Mesothelial cell of epicardium (in vitro differentiated cells): Measurements from ENCODE around the gene MLLT6. TPM values are rescaled to one million over a fixed set of nuclear protein-coding genes. Genes with fewer than 3 reads are reported as not detected.

Experiments used
- DNase-seq, 2 experiments: peaks; one replicate each; pipeline ENCODE4 v3.0.0; 2021; ENCODE audit warnings: low spot score in 2 of 2; ENCODE audit not compliant: unreplicated experiment in 2 of 2
- H3K27ac Mint-ChIP-seq: 2 replicates; pipeline ENCODE4 v1.8.0; 2021; ENCODE audit warnings: mixed read lengths
- H3K27me3 Mint-ChIP-seq: 2 replicates; pipeline ENCODE4 v1.8.0; 2021; ENCODE audit warnings: low read depth, mixed read lengths
- H3K36me3 Mint-ChIP-seq: 2 replicates; pipeline ENCODE4 v1.8.0; 2021; ENCODE audit warnings: mixed read lengths
- H3K4me1 Mint-ChIP-seq: 2 replicates; pipeline ENCODE4 v1.8.0; 2021; ENCODE audit warnings: mixed read lengths
- H3K4me3 Mint-ChIP-seq: 2 replicates; pipeline ENCODE4 v1.8.0; 2021; ENCODE audit warnings: mild to moderate bottlenecking, moderate library complexity, mixed read lengths
- H3K9me3 Mint-ChIP-seq: 2 replicates; pipeline ENCODE4 v1.8.0; 2021; ENCODE audit warnings: mixed read lengths
- total RNA-seq: library from RNA; stranded (reverse); gene quantifications from 3 replicates; pipeline ENCODE4 v1.2.1, GENCODE V29; 2021
- TF ChIP-seq, protein P1 (sequence below): fragments of 200-600 bp; sonication (generic); IDR thresholded peaks from one replicate; pipeline ENCODE4 v1.5.0; 2021; ENCODE audit warnings: antibody characterized with exemption; ENCODE audit not compliant: unreplicated experiment

The MLLT6 gene
- total RNA-seq, 1 donor from 2014 or later = 184 TPM

DNA sequence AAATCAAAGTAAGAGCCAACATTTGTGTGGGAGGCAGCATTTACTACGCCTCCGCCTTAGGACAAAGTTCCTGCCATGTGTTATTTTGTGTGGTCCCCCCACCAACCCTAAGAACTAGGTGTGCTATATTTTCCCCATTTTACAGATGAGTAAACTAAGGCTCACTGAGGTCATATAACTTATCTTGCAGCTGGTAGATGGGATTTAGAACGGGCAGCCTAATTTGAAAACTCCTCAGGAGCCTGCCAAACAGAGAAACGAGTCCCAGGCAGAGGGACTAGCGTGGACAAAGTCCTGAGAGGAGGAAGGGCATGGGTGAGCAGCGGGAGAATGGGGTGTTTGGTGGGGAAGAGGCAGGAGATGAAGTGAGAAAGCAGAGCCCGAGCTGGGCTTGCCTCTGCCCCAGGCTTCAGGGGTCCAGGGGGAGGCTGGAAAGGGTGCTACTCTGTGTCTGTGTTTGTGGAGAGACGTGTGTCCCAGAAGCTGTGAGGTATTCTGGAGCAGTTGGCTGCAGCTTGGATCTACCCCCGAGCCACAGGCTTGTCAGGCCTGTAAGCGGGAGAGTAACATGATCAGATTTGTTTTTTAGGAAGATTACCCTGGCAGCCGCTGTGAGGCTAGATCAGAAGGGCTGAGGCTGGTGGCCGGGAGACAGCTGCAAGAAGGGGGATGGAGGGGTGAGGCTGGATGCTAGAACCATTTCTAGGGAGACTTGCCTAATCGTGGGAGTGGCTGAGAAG is 5.0 kb downstream of the MLLT6 start:
- H3K4me3 Mint-ChIP-seq = no peak overlapping the region
- TF ChIP-seq, protein P1, sequence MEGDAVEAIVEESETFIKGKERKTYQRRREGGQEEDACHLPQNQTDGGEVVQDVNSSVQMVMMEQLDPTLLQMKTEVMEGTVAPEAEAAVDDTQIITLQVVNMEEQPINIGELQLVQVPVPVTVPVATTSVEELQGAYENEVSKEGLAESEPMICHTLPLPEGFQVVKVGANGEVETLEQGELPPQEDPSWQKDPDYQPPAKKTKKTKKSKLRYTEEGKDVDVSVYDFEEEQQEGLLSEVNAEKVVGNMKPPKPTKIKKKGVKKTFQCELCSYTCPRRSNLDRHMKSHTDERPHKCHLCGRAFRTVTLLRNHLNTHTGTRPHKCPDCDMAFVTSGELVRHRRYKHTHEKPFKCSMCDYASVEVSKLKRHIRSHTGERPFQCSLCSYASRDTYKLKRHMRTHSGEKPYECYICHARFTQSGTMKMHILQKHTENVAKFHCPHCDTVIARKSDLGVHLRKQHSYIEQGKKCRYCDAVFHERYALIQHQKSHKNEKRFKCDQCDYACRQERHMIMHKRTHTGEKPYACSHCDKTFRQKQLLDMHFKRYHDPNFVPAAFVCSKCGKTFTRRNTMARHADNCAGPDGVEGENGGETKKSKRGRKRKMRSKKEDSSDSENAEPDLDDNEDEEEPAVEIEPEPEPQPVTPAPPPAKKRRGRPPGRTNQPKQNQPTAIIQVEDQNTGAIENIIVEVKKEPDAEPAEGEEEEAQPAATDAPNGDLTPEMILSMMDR = no peak
- H3K36me3 Mint-ChIP-seq = peaks cover 16% of the 10 kb centered on the region
- no peaks in the 10 kb centered on the region for H3K9me3 Mint-ChIP-seq
- no peak for DNase-seq
- no peaks in the 10 kb centered on the region for H3K27me3 Mint-ChIP-seq
- H3K4me1 Mint-ChIP-seq = peaks cover 18% of the 10 kb centered on the region
- peak overlapping the region; percentile 2 for H3K27ac Mint-ChIP-seq

DNA sequence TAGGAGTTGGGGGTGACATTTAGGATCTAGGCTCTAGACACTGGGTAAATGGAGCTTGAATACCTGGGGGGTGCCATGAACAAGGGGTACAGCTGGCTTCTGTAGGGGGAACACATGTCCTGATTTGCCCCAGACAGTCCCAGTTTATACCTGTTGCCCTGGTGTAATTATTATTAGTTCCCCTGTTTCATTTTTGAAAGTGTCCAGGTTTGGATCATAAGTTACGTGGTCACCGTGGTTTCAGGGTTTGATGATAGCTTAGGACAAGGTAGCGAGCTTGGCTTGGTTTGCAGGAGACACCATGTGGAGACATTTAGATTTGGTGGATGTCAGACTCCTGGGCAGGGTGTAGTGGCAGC is 5.5 kb downstream of the MLLT6 start:
- TF ChIP-seq, protein P1 = no peak
- H3K9me3 Mint-ChIP-seq = no peaks in the 10 kb centered on the region
- peaks cover 16% of the 10 kb centered on the region for H3K36me3 Mint-ChIP-seq
- no peak for DNase-seq
- H3K27ac Mint-ChIP-seq = no peak overlapping the region
- no peak overlapping the region for H3K4me3 Mint-ChIP-seq
- H3K27me3 Mint-ChIP-seq = no peaks in the 10 kb centered on the region
- H3K4me1 Mint-ChIP-seq = peaks cover 18% of the 10 kb centered on the region

DNA sequence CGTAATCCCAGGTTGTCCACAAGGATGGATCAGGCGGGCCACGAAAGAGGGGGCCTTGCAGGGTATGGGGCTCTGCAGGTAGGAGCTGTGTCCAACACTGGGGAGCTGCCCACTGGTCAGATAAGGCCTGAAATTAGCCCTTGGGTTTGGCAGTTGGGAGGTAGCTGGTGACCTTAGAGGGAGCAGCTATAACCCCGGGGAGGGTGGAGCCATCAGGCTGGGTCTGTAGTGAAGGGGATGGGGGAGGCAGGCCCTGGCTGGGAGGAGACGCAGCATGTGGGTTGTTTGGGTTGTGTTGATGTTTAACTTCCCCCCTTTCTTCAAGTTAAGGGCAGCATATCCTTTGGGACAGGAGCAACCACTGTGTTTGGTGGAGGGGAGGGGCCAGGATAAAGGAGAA is 5.9 kb downstream of the MLLT6 start:
- peaks cover 18% of the 10 kb centered on the region for H3K36me3 Mint-ChIP-seq
- H3K27me3 Mint-ChIP-seq = no peaks in the 10 kb centered on the region
- H3K9me3 Mint-ChIP-seq = no peaks in the 10 kb centered on the region
- DNase-seq = no peak
- no peak overlapping the region for H3K27ac Mint-ChIP-seq
- no peak overlapping the region for H3K4me3 Mint-ChIP-seq
- peaks cover 16% of the 10 kb centered on the region for H3K4me1 Mint-ChIP-seq
- TF ChIP-seq, protein P1 = no peak

DNA sequence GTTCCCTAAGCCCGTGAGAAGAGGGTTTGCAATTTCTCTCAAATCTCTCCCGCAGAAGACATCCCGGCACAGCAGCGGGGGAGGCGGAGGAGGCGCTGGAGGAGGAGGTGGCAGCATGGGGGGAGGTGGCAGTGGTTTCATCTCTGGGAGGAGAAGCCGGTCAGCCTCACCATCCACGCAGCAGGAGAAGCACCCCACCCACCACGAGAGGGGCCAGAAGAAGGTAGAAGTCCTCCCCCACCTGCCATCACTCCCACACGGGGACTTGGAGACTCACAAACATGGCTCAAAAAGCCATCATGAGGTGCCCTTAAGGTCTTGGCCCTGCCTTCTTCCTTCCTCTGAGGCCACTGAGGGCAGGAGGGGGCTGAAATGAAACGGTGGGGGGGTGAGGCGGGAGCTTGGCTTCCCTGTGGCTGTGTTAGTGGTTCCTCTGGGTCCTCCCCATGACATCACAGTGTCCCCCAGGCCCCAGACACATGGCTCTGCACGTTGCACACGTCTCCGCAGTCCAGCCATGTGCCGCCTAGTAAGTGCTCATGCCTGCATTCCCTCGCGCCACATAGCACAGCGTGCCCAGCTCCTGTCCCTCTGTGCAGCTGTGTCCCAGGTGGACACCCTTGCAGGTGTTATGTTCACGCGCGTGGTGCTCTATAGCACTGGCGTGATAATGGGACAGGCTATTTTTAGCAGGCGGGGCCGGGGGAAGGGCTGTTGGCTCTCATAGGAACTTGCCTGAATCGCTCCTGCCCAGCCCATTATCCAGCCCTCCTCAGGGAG is 6.9 kb downstream of the MLLT6 start:
- Mint-ChIP-seq H3K27me3 (no peaks in the 10 kb centered on the region), H3K36me3 (peaks cover 18% of the 10 kb centered on the region), H3K9me3 (no peaks in the 10 kb centered on the region), H3K4me1 (peaks cover 6% of the 10 kb centered on the region), H3K27ac (no peak overlapping the region), H3K4me3 (no peak overlapping the region)
- TF ChIP-seq, protein P1 = no peak
- no peak for DNase-seq

DNA sequence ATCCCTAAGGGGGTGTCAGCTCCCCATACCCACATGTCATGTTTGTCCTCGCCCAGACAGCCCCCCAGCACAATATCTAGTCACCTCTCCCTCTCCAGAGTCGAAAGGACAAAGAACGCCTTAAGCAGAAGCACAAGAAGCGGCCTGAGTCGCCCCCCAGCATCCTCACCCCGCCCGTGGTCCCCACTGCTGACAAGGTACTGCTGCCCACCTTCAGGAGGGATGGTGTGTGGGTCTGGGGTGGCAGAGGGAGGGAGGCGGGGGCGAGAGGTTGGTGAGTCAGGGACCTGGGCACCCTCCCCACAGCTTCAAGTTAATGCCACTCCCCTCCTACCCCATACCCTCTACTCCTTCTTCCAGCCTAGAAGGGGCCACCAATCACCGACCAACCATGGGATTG is 7.5 kb downstream of the MLLT6 start:
- Mint-ChIP-seq H3K36me3 (peaks cover 20% of the 10 kb centered on the region), H3K27ac (no peak overlapping the region), H3K9me3 (no peaks in the 10 kb centered on the region), H3K4me1 (no peaks in the 10 kb centered on the region), H3K27me3 (no peaks in the 10 kb centered on the region), H3K4me3 (no peak overlapping the region)
- no peak for DNase-seq
- TF ChIP-seq, protein P1 = no peak
